Colonic mucosa (tissue), 4 donors: Measurements from ENCODE around the gene TLR5. TPM values are rescaled to one million over a fixed set of nuclear protein-coding genes. Genes with fewer than 3 reads are reported as not detected.

Experiments used
- DNase-seq: peaks from one replicate; pipeline ENCODE4 v3.0.0-alpha.2; 2020
- H3K27ac ChIP-seq: fragments of 200-600 bp; one replicate; pipeline ENCODE4 v1.8.0; 2021
- H3K27me3 ChIP-seq: fragments of 200-600 bp; one replicate; pipeline ENCODE4 v1.8.0; 2021
- H3K36me3 ChIP-seq: fragments of 200-600 bp; one replicate; pipeline ENCODE4 v1.8.0; 2021
- H3K4me1 ChIP-seq: fragments of 200-600 bp; one replicate; pipeline ENCODE4 v1.8.0; 2021; ENCODE audit warnings: mild to moderate bottlenecking
- H3K4me3 ChIP-seq: fragments of 200-600 bp; one replicate; pipeline ENCODE4 v1.8.0; 2021
- H3K9ac ChIP-seq, 2 donors: one replicate each; pipeline ENCODE4 v1.7.0; 2013; ENCODE audit warnings: control low read depth in 2 of 2, low read depth in 2 of 2, low read length in 2 of 2
- H3K9me3 ChIP-seq: fragments of 200-600 bp; one replicate; pipeline ENCODE4 v1.8.0; 2021
- intact Hi-C: fragments of 100-400 bp; cut with DNase I; formaldehyde crosslinking; loops from one replicate; pipeline ENCODE4 v1.14.1; 2022
- total RNA-seq, 2 donors: library from RNA; stranded (reverse); fragmentation: NEBNext Ultra II Directional in 1 of 2; extraction: Animal tissue kit (Norgen Biotek cat#: 25700) in 1 of 2; gene quantifications; one replicate each; pipeline ENCODE4 v1.2.1, GENCODE V29; 2021
- TF ChIP-seq, protein P1 (sequence below): fragments of 200-600 bp; IDR thresholded peaks from one replicate; pipeline ENCODE4 v1.8.0; 2022; ENCODE audit warnings: antibody characterized with exemption, mild to moderate bottlenecking
- donor health status: healthy.
- donor health status: DM: no; HTN: no; CAD: no.
- donor health status: DM: no; HTN: no; CAD: no.

The TLR5 gene
- total RNA-seq, 2 donors from 2014 or later, result 1.7 to 3.0 TPM

DNA sequence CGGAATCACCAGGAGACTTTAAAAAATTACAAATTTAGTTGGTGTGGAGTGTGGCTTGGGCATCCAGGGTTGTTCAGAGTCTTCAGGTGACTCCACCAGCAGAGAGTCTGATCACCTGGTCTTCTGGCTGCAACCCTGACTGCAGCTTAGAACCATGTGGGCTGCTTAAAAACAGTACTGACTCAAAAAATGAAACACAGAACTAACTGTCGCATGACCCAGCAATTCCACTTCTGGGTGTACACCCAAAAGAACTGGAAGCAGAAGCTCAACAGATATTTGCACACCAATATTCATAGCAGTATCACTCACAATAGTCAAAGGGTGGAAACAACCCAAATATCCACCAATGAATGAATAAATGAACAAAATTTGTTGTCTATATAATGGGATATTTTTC, 17.3 kb downstream of the TLR5 start:
- Histone ChIP-seq H3K9me3 (no peaks in the 10 kb centered on the region), H3K27ac (no peak overlapping the region), H3K4me1 (no peaks in the 10 kb centered on the region), H3K36me3 (no peaks in the 10 kb centered on the region), H3K4me3 (no peak overlapping the region), H3K27me3 (no peaks in the 10 kb centered on the region), H3K9ac (no peak overlapping the region)
- TF ChIP-seq, protein P1, sequence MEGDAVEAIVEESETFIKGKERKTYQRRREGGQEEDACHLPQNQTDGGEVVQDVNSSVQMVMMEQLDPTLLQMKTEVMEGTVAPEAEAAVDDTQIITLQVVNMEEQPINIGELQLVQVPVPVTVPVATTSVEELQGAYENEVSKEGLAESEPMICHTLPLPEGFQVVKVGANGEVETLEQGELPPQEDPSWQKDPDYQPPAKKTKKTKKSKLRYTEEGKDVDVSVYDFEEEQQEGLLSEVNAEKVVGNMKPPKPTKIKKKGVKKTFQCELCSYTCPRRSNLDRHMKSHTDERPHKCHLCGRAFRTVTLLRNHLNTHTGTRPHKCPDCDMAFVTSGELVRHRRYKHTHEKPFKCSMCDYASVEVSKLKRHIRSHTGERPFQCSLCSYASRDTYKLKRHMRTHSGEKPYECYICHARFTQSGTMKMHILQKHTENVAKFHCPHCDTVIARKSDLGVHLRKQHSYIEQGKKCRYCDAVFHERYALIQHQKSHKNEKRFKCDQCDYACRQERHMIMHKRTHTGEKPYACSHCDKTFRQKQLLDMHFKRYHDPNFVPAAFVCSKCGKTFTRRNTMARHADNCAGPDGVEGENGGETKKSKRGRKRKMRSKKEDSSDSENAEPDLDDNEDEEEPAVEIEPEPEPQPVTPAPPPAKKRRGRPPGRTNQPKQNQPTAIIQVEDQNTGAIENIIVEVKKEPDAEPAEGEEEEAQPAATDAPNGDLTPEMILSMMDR, result no peak
- no peak for DNase-seq
- intact Hi-C loops, result no loop called here

DNA sequence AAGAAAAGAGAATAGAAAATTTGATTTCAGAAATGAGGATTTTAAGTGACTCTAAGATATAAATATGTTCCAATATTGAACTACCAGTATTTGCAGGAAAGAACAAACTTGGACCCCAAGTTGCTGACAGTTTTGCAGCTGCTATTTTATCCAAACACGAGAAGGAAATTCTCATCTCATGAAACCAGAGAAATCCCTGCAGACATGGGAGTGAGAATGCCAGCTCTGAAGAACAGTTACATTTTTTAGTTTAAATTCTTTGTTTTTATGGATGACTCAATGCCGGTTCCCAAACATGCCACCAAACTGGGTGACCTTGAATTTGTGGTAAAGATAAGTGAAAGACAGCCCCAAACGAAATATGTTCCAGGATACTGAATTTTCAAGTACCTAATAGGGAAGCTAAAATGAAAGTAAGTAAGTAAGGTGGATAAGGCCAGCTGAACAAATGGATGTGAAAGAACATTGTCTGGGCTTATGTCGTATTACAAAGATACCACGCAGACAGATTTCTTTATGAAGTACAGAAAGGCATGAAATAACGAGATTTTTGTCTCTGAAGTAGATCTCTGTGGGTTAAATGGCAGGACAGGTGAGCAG, 19.9 kb downstream of the TLR5 start:
- H3K36me3 ChIP-seq, result no peaks in the 10 kb centered on the region
- peak overlapping the region; percentile 36 for H3K4me3 ChIP-seq
- no peak overlapping the region for H3K9ac ChIP-seq
- no peak for DNase-seq
- H3K9me3 ChIP-seq, result no peaks in the 10 kb centered on the region
- TF ChIP-seq, protein P1, result no peak
- no peaks in the 10 kb centered on the region for H3K27me3 ChIP-seq
- H3K4me1 ChIP-seq, result no peaks in the 10 kb centered on the region
- no peak overlapping the region for H3K27ac ChIP-seq
- intact Hi-C loops, result no loop called here

DNA sequence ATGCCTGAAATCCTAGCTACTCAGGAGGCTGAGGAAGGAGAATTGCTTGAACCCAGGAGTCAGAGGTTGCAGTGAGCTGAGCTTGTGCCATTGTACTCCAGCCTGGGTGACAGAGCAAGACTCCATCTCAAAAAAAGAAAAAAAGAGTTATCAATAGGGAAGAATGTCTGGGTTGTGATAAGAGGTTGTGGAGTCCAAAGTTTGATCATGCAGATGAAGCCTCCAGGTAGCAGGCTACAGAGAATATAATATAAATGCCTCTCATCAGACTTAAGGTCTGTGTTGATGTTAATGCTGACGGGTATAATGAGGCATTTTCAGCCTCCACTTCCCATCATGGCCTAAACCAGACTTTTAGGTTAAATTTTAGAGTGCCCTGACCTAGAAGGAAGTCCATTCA, 24.6 kb downstream of the TLR5 start:
- no peaks in the 10 kb centered on the region for H3K36me3 ChIP-seq
- no peaks in the 10 kb centered on the region for H3K4me1 ChIP-seq
- no peaks in the 10 kb centered on the region for H3K9me3 ChIP-seq
- no peak for DNase-seq
- H3K9ac ChIP-seq, result no peak overlapping the region
- intact Hi-C loops, result no loop called here
- TF ChIP-seq, protein P1, result no peak
- no peak overlapping the region for H3K4me3 ChIP-seq
- H3K27me3 ChIP-seq, result no peaks in the 10 kb centered on the region
- H3K27ac ChIP-seq, result no peak overlapping the region

DNA sequence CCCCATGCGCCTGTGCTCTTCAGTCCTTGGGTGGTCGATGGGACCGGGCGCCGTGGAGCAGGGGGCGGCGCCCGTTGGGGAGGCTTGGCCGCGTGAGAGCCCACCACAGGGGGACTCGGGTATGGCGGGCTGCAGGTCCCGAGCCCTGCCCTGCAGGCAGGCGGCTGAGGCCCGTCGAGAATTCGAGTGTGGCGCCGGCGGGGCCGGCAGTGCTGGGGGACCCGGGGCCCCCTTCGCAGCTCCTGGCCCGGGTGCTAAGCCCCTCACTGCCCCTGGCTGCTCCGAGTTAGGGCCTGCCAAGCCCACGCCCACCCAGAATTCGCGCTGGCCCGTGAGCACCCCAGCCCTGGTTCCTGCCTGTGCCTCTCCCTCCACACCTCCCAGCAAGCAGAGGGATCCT, 26.1 kb downstream of the TLR5 start:
- no peaks in the 10 kb centered on the region for H3K4me1 ChIP-seq
- DNase-seq, result no peak
- TF ChIP-seq, protein P1, result no peak
- H3K9me3 ChIP-seq, result no peaks in the 10 kb centered on the region
- no peak overlapping the region for H3K9ac ChIP-seq
- no peak overlapping the region for H3K27ac ChIP-seq
- H3K4me3 ChIP-seq, result no peak overlapping the region
- intact Hi-C loops, result no loop called here
- no peaks in the 10 kb centered on the region for H3K27me3 ChIP-seq
- H3K36me3 ChIP-seq, result no peaks in the 10 kb centered on the region

DNA sequence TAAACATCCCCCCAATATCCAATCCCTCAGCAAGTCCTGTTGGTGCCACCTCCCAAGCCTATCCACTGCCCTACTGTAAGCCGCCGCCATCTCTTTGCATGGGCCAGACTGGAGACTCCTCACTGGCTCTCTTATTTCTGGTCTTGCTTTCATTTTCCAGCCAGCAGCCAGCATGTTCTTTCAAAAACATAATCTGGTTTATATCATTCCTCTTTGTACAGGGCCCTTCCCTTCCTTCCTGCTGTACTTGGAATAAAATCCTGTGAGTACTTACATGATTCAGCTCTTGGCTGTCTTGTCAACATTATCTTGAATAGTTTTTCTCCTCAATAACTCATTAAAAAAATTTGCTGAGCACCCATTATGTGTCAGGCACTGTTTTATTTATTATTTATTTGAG, 28.2 kb downstream of the TLR5 start:
- Histone ChIP-seq H3K36me3 (no peaks in the 10 kb centered on the region), H3K9ac (no peak overlapping the region), H3K4me3 (no peak overlapping the region), H3K27ac (no peak overlapping the region), H3K27me3 (no peaks in the 10 kb centered on the region), H3K9me3 (no peaks in the 10 kb centered on the region), H3K4me1 (no peaks in the 10 kb centered on the region)
- intact Hi-C loops, result no loop called here
- no peak for DNase-seq
- TF ChIP-seq, protein P1, result no peak
